ENCODE measurements around the gene KRTAP9-1.

GRCh38 chr17:41223821-41224220 is 34.1 kb downstream of the KRTAP9-1 start:
- TF ChIP-seq CTCF (conservative IDR thresholded peaks at IDR 0.05; ENCODE audit: low read length) = no peak
- no peak for TF ChIP-seq EZH2phosphoT487 (IDR thresholded peaks at IDR 0.05; ENCODE audit: borderline replicate concordance, low read depth, low read length)
